ENCODE data around the gene TSEN15. TPM values are rescaled to one million over a fixed set of nuclear protein-coding genes. Genes with fewer than 3 reads are reported as not detected.

Gene TSEN15
- total and polyA plus RNA-seq, 2 of the 8 experiments (the other 6 are each of a cell fraction or from before 2014, with no cell fraction given): 23.4 to 31.4 TPM

GRCh38 chr1:184080309-184080708 is 28.8 kb downstream of the TSEN15 start:
- no peaks in the 10 kb centered on the region for H3K23me2 ChIP-seq (ENCODE audit: low read depth, low read length)

More at GRCh38 chr1:184080309-184080708, 28.8 kb downstream of the TSEN15 start:
- Histone ChIP-seq H3K79me1 (ENCODE audit: low read depth, low read length) (no peaks in the 10 kb centered on the region), H3K4me1 (replicated peaks in 1 of 4; ENCODE audit: control insufficient read depth in 3 of 4, insufficient read depth in 4 of 4, low read length in 3 of 4) (no peaks in the 10 kb centered on the region), H2BK5ac (ENCODE audit: low read depth, low read length) (no peak overlapping the region), H3K27ac (ENCODE audit: low read depth, low read length) (no peak overlapping the region), H2BK12ac (ENCODE audit: low read depth, low read length) (no peak overlapping the region), H4K5ac (ENCODE audit: insufficient read length, low read depth, low read length) (no peak overlapping the region), H3K4me3 (ENCODE audit: extremely low read depth in 1 of 4, insufficient read depth in 2 of 4, low read depth in 3 of 4, low read length in 4 of 4) (no peak overlapping the region), H3K9me3 (ENCODE audit: insufficient read depth in 2 of 2, low read depth in 1 of 2, low read length in 1 of 2) (0 out of 4 replicates have a peak, but pooled peaks cover 0 to 9% of the 10 kb centered on the region in 2 experiments), H3K9ac (replicated peaks in 1 of 4; ENCODE audit: extremely low read depth in 1 of 4, low read depth in 3 of 4, low read length in 3 of 4) (no peak overlapping the region), H3K36me3 (ENCODE audit: control insufficient read depth in 2 of 4, insufficient read depth in 4 of 4, low read length in 3 of 4) (peaks cover 0 to 4% (median 0%) of the 10 kb centered on the region in 4 experiments; a peak in 1 of 8 replicates), H3K18ac (ENCODE audit: extremely low read depth, low read length) (no peak overlapping the region), H3K79me2 (ENCODE audit: control insufficient read depth in 1 of 2, insufficient read depth in 2 of 2, low read length in 2 of 2) (no peaks in the 10 kb centered on the region), H3K4me2 (ENCODE audit: insufficient read depth in 1 of 2, low read depth in 2 of 2, low read length in 2 of 2) (no peak overlapping the region), H3K27me3 (replicated peaks in 1 of 4; ENCODE audit: control insufficient read depth in 3 of 4, extremely low read depth in 1 of 4, insufficient read depth in 3 of 4, low read length in 3 of 4) (no peaks in the 10 kb centered on the region), H2AFZ (ENCODE audit: low read length) (no peak overlapping the region), H2BK20ac (ENCODE audit: low read length) (no peak overlapping the region), H3K4ac (replicated peaks; ENCODE audit: insufficient read length, low read depth, low read length) (no peak overlapping the region), H4K8ac (ENCODE audit: extremely low read depth, insufficient read depth, low read length) (no peak overlapping the region), H2AK5ac (ENCODE audit: low read depth, low read length) (no peak overlapping the region), H3K56ac (replicated peaks; ENCODE audit: insufficient read length, low read depth, low read length) (no peak overlapping the region), H2BK15ac (ENCODE audit: low read length) (no peak overlapping the region), H3K23ac (ENCODE audit: insufficient read length) (no peak overlapping the region), H4K91ac (replicated peaks; ENCODE audit: insufficient read length, low read length) (no peak overlapping the region), H3K14ac (ENCODE audit: insufficient read length) (no peak overlapping the region), H2BK120ac (replicated peaks; ENCODE audit: low read depth, low read length) (no peak overlapping the region), H4K20me1 (replicated peaks in 1 of 2; ENCODE audit: control insufficient read depth in 1 of 2, insufficient read depth in 2 of 2, low read length in 2 of 2) (no peaks in the 10 kb centered on the region)
- no peak for TF ChIP-seq POLR2AphosphoS5 (IDR thresholded peaks at IDR 0.05; ENCODE audit: low read depth, low read length)
- no peak for TF ChIP-seq ASH2L (IDR thresholded peaks at IDR 0.05; ENCODE audit: low read length)
- no peak for TF ChIP-seq CBX8 (IDR thresholded peaks at IDR 0.05; ENCODE audit: borderline replicate concordance, low read depth, low read length)
- TF ChIP-seq HDAC2 (IDR thresholded peaks at IDR 0.05; ENCODE audit: borderline replicate concordance in 1 of 2, low read depth in 2 of 2, low read length in 2 of 2): no peak
- TF ChIP-seq SP1 (IDR thresholded peaks at IDR 0.05; ENCODE audit: low read depth, low read length): no peak
- TF ChIP-seq HDAC6 (IDR thresholded peaks at IDR 0.05; ENCODE audit: low read depth, low read length): no peak
- no peak for TF ChIP-seq BRCA1 (IDR thresholded peaks at IDR 0.05; ENCODE audit: low read depth, low read length)
- no peak for TF ChIP-seq SUZ12 (IDR thresholded peaks at IDR 0.05; ENCODE audit: low read length)
- TF ChIP-seq EZH2 (IDR thresholded peaks at IDR 0.05; ENCODE audit: low read depth, low read length, severe bottlenecking): no peak
- no peak for TF ChIP-seq RXRA (IDR thresholded peaks at IDR 0.05; ENCODE audit: insufficient read depth, low read depth, low read length)
- TF ChIP-seq BCL11A (IDR thresholded peaks at IDR 0.05; ENCODE audit: low read depth in 2 of 2, low read length in 2 of 2): no peak
- no peak for TF ChIP-seq FOSL1 (IDR thresholded peaks at IDR 0.05; ENCODE audit: insufficient read depth, low read depth, low read length)
- TF ChIP-seq SRF (IDR thresholded peaks at IDR 0.05; ENCODE audit: low read depth, low read length): no peak
- TF ChIP-seq POU5F1 (IDR thresholded peaks at IDR 0.05; ENCODE audit: low read depth, low read length): no peak
- TF ChIP-seq CEBPB (IDR thresholded peaks at IDR 0.05; ENCODE audit: low read depth, low read length): no peak
- FAIRE-seq (no peak), DNase-seq (ENCODE audit: low read depth in 1 of 2, low spot score in 2 of 2) (no peak)
- CTCF ChIA-PET (ENCODE audit: partially characterized antibody): interaction anchor here (1.3 to 2.6 kb wide), 2 partner anchors 14 to 142 kb away, joined by 4 to 10 read pairs; no protein-coding TSS in a partner anchor
- POLR2A ChIA-PET (ENCODE audit: partially characterized antibody): interaction anchor here (0.7 to 1.2 kb wide), 2 partner anchors 9 to 132 kb away, joined by 3 read pairs; no protein-coding TSS in a partner anchor

All from H1 (cell line).